Mononuclear cell (primary cell): ENCODE measurements around the gene SCYGR6. TPM values are rescaled to one million over a fixed set of nuclear protein-coding genes. Genes with fewer than 3 reads are reported as not detected.
"Not testable (repeated sequence)": the region's sequence is repeated elsewhere in the genome, so short reads cannot be mapped to it uniquely, and the experiment has no call there.

Experiments used
- H3K27me3 ChIP-seq: 2 replicates; pipeline ENCODE4 v1.6.0; 2011; ENCODE audit warnings: low read length, control low read depth; ENCODE audit not compliant: insufficient read depth
- H3K4me1 ChIP-seq: 2 replicates; pipeline ENCODE4 v1.5.1; 2011; ENCODE audit warnings: mild to moderate bottlenecking, low read length, control low read depth; ENCODE audit not compliant: insufficient read depth
- H3K4me3 ChIP-seq: 2 replicates; pipeline ENCODE4 v1.5.1; 2011; ENCODE audit warnings: mild to moderate bottlenecking, low read length, moderate library complexity
- H3K9me3 ChIP-seq: 2 replicates; pipeline ENCODE4 v1.5.1; 2011; ENCODE audit warnings: low read depth, mild to moderate bottlenecking, control low read depth, low read length
- total RNA-seq: library from RNA; depleted of rRNA; stranded (reverse); fragments of >200 nt; gene quantifications from one replicate; pipeline ENCODE4 v1.2.3, GENCODE V29; 2012

SCYGR6 gene
- total RNA-seq, 1 donor, result not detected

DNA sequence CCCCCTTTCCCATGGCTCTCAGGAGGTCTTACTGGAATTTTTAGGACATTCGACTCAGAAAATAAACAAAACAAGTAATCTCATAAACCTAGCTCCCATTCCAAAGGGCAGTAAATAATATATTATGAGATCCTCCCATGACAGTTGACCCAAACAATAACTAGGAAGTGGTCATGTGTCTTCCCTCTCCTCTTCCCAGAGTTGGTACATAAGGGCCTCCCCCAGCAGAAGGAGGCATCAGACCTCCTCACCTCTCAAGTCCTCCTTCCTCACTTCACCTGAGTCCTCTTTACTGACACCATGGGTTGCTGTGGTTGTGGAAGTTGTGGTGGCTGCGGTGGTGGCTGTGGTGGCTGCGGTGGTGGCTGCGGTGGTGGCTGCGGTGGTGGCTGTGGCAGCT, 3.5 kb upstream of the SCYGR6 start, which contains the start of gene SCYGR7:
Gene SCYGR7, plus strand, starts transcription at position 301 of the 400 bp plus-strand sequence. Its CDS starts 0 bp downstream, at position 301.
- Histone ChIP-seq H3K4me3 (no peak within 1 kb of the TSS), H3K27me3 (peaks cover 6% of the 10 kb centered on the region), H3K9me3 (no peaks in the 10 kb centered on the region), H3K4me1 (no peaks in the 10 kb centered on the region)

DNA sequence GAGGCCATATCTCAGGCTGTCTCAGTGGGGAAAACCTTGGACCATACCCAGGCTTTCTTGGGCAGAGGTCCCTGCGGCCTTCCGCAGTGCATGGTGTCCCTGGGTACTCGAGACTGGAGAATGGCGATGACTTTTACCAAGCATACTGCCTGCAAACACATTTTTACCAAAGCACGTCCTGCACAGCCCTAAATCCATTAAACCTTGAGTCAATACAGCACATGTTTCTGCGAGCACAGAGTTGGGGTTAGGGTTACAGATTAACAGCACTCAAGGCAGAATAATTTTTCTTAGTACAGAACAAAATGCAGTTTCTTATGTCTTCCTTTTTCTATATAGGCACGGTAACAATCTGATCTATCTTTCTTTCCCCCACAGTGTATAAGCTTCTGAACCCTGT, 1.7 kb downstream of the SCYGR6 start:
- H3K4me1 ChIP-seq, H3K27me3 ChIP-seq, H3K4me3 ChIP-seq, H3K9me3 ChIP-seq: not testable (repeated sequence)

DNA sequence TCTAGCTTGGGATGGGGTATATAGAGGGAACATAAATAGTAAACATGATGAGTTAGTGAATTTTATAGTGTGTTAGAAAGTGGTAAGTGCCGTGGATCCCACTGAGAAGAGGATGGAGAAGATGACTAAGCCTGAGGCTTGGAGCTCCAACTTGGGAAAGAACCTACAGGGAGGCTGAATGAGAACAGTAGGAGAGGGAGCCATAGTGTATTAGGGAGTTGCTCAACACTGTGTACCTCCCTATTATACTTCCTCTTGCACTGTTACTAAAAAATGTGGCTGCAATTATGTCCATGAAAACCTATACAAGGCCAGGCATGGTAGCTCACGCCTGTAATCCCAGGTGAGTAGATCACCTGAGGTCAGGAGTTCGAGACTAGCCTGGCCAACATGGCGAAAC, 3.9 kb downstream of the SCYGR6 start:
- no peak overlapping the region for H3K4me3 ChIP-seq
- peaks cover 16% of the 10 kb centered on the region for H3K27me3 ChIP-seq
- no peaks in the 10 kb centered on the region for H3K9me3 ChIP-seq
- H3K4me1 ChIP-seq, result peaks cover 7% of the 10 kb centered on the region

DNA sequence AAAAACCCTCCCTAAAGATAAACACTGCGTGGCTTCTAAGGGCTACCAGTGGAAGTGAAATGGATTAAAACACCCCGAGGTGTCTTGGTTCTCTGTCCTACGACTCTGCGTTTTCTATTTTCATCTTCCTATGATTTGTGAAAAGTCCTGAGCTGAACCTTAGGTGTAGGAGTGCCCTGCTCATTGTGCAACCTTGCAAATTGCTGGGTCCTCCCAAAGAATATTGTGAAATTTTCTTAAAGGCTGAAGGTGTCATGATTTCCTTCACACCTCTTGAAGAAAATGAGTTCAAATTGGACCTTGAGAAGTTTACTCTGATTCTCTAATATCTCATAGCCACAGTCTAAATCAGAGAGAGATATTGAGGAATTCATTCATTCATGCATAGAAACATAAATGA, 4.9 kb downstream of the SCYGR6 start:
- peaks cover 7% of the 10 kb centered on the region for H3K4me1 ChIP-seq
- H3K27me3 ChIP-seq, result peaks cover 16% of the 10 kb centered on the region
- H3K9me3 ChIP-seq, result no peaks in the 10 kb centered on the region
- H3K4me3 ChIP-seq, result no peak overlapping the region

DNA sequence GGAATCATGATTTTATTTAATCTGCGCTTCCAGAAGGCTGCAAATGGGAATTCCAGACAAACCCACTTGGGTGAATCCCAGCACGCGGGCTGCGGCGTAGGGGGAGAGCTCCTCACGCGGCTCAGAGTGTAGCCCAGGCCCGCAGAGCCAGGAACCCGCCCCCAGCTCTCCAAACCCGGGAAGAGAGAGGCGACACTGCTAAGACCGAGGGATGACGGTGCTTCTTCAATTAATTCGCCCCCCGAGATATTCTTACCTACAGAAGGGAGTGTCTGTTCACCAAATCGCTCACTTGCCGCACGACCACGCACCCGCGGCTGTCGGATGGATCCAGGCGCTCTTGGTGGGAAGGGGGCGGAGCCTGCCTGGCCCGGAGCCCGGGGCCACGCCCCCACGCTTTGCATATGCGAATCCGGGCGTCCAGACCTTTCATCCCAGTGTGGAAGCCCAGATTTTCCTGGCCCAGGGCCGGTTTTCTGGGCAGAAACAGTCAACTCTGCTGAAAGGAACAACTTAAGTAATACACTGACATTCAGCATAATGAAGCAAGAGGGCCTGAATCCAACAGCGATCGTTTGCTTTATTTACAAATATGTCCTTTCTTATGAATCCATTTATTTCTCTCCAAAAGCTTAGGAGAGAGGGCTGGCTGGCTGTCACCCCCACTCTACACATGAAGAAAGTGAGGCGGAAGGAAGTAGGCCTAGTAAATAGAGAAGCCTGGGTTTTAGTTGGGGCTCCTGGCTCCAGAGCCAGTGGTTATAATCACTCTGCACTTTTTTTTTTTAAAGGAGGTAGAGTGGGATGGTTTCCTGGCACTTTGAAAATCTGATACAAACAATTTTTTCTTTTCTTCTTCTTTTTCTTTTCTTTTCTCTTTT, 6.6 kb downstream of the SCYGR6 start, which contains the start of gene SLC19A3:
Gene SLC19A3, minus strand, starts transcription at position 342 of the 881 bp plus-strand sequence. CDS start 15,710 bp downstream, outside the sequence.
- H3K9me3 ChIP-seq, result no peaks in the 10 kb centered on the region
- H3K27me3 ChIP-seq, result peaks cover 16% of the 10 kb centered on the region
- peaks cover 7% of the 10 kb centered on the region for H3K4me1 ChIP-seq
- H3K4me3 ChIP-seq, result no peak within 1 kb of the TSS

DNA sequence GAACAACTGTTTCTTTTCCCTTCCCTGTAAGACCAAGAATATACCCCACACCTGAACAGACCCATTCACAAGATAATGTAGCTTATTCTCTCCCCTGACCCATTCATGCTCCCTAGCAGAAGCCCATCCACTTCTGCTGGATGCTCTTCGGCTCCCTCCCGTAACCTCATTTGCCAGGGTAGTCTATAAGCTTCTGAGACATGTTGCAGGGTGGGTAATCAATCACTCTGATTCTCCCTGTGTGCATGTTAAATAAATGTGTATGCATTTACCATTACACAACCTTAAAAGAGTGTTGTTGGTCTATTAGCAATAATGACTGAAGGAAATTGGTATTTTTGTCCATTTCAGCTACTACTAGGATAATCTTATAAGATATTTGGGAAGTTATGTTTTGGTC, 8.1 kb downstream of the SCYGR6 start:
- no peak overlapping the region for H3K4me3 ChIP-seq
- H3K27me3 ChIP-seq, result peaks cover 16% of the 10 kb centered on the region
- H3K4me1 ChIP-seq, result peaks cover 7% of the 10 kb centered on the region
- H3K9me3 ChIP-seq, result no peaks in the 10 kb centered on the region

DNA sequence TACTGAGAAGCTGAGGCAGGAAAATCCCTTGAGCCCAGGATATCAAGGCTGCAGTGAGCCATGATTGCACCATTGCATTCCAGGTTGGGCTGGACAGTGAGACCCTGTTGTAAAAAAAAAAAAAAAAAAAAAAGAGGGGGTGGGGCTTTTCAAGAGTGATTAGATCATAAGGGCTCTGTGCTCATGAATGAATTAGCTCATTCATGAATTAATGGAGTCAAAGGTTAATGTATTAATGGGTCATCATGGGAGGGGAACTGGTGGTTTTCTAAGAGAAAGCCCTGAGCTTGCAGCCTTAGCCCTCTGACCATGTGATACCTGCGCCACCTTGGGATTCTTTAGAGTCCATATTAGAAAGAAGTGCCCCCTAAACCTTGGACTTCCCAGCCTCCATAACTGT, 11.3 kb downstream of the SCYGR6 start:
- H3K4me1 ChIP-seq, result peaks cover 7% of the 10 kb centered on the region
- H3K9me3 ChIP-seq, result no peaks in the 10 kb centered on the region
- no peak overlapping the region for H3K4me3 ChIP-seq
- peaks cover 16% of the 10 kb centered on the region for H3K27me3 ChIP-seq

DNA sequence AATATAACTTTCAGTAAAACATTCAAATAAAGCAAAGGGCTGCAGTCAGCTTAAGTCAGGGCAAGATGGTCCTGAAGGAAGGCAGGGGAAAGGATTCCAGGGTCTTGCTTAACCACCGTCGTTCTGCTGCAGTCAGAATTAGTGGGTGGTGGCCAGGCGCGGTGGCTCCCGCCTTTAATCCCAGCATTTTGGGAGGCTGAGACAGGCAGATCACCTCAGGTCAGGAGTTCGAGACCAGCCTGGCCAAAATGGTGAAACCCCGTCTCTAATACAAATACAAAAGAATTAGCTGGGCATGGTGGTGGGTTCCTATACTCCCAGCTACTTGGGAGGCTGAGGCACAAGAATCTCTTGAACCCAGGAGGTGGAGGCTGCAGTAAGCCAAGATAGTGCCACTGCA, 13.6 kb downstream of the SCYGR6 start:
- no peaks in the 10 kb centered on the region for H3K9me3 ChIP-seq
- no peaks in the 10 kb centered on the region for H3K4me1 ChIP-seq

DNA sequence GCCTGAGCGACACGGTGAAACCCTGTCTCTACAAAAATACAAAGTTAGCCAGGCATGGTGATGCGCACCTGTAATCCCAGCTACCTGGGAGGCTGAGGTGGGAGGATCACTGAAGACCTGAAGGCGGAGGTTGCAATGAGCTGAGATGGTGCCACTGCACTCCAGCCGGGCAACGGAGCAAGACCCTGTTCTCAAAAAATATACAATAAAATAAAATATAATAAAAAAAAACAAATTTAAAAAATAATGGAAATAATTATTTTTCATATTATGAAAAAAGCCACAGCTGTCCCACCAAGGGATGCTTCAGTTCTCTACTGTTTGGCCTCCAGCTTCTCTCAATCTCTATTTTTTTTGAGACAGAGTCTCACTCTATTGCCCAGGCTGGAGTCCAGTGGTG, 17.2 kb downstream of the SCYGR6 start:
- Histone ChIP-seq H3K4me1 (no peaks in the 10 kb centered on the region), H3K27me3 (no peaks in the 10 kb centered on the region), H3K4me3 (no peak overlapping the region), H3K9me3 (no peaks in the 10 kb centered on the region)

More for the DNA sequence above, 13.6 kb downstream of the SCYGR6 start:
- Histone ChIP-seq H3K4me3 (no peak overlapping the region), H3K27me3 (no peaks in the 10 kb centered on the region)

DNA sequence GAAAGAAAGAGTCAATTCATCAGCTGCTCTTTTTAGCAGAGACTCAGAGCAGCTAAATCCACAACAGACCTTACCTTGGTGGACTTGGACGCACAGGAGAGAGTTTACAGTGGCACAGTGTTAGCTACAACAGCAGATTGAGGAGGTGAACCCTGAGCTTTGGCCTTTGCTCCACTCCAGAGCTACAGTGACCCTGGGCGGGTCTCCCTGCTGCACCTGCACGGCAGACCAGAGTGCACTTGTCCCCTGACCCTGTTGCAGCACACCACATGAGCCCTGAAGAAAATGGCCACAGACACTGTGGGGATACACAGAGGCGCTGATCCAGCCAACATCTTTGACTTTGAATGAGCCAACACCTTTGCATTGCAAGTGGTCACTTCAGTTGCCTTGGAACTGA, 17.7 kb downstream of the SCYGR6 start:
- no peaks in the 10 kb centered on the region for H3K4me1 ChIP-seq
- no peaks in the 10 kb centered on the region for H3K9me3 ChIP-seq

DNA sequence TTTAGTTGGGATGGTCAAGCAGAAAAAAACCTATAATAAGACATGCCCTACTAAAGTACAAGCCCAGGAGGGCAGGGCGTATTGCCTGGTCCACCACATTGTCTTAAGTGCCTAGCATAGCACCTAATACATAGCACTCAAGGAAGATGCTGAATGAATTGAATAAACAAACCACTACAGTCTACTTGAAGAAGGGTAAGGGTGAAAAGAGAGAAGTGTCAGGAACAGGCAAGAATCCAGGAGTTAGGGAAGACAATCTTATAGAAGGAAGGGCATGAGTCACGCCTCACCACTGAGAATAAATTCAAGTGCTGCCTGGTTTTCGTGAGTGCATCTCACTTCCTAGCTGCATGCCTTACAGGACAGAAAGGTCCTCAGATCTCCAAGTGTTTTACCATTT, 20.6 kb downstream of the SCYGR6 start:
- no peaks in the 10 kb centered on the region for H3K9me3 ChIP-seq

More for the DNA sequence above, 17.7 kb downstream of the SCYGR6 start:
- Histone ChIP-seq H3K27me3 (no peaks in the 10 kb centered on the region), H3K4me3 (no peak overlapping the region)

DNA sequence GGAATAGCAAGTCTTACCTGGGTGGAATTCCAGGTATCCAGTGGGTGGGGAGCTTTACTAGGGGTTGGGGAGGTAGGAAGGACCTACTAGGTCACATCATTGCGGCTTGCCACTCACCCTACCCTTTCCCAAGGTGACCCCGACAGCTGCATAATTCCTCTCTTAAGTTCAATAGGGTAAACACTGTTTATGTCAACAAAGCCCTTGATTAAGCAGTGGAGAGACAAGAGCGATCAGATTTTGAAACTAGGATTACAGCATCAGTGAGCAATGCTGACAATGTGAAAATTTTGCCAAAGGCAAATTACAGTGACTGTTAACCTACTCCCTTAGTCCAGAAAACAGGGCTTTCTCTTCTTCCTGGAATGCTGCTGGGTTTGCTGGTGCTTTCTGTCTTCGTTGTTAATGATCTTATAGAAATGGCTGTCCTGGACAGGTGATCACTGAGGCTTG, 21.3 kb downstream of the SCYGR6 start:
- Histone ChIP-seq H3K4me1 (no peaks in the 10 kb centered on the region), H3K27me3 (no peaks in the 10 kb centered on the region), H3K4me3 (no peak overlapping the region), H3K9me3 (no peaks in the 10 kb centered on the region)

More for the DNA sequence above, 20.6 kb downstream of the SCYGR6 start:
- no peaks in the 10 kb centered on the region for H3K27me3 ChIP-seq
- no peaks in the 10 kb centered on the region for H3K4me1 ChIP-seq
- H3K4me3 ChIP-seq, result no peak overlapping the region

DNA sequence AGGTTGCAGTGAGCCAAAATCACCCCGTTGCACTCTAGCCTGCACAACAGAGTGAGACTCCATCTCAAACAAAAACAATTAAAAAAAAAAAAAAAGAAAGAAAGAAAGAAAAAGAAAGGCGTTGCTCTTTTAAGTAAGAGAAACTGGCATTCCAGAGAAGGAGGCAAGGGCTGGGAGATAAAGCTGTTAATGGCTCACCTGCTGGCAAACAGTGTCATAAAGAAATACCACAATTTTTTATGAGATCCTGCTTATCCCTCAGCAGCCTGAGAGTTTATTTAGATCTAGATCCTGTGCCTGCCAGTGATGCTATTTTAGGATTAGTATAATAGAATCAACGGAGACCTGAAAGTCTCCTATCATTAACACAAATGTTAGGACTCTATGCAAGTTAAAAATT, 23.0 kb downstream of the SCYGR6 start:
- no peaks in the 10 kb centered on the region for H3K4me1 ChIP-seq
- H3K4me3 ChIP-seq, result no peak overlapping the region
- no peaks in the 10 kb centered on the region for H3K27me3 ChIP-seq
- no peaks in the 10 kb centered on the region for H3K9me3 ChIP-seq

DNA sequence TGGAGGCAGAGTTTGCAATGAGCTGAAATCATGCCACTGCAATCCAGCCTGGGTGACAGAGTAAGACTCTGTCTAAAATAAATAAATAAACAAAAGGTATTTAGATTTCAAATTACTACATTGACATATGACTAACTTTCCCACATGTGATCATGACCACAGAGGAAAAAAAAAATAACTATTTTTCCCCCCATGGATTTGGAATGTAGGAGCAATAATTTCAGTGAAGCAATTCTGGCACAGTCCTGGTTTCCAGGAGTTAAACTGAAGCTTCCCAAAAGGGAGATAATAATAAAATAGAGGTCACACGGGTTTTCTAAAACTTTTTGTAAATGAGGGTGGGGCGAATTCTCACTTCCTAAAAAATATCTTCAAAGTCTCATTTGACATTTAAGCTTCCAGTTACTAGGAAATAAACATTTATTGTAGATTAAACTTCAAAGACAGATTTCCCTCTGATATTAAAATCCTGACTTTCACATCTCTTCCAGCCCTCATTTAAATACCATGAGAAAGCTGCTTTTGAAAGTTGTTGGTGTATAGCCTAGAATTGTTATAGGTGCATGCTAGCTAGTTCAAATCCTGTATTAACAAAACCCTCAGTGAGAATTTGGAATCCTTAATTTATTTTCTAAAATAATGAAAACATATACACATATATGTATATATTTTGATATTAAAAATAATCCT, 27.4 kb downstream of the SCYGR6 start:
- no peak overlapping the region for H3K4me3 ChIP-seq
- H3K9me3 ChIP-seq, result no peaks in the 10 kb centered on the region
- peaks cover 3% of the 10 kb centered on the region for H3K27me3 ChIP-seq
- H3K4me1 ChIP-seq, result no peaks in the 10 kb centered on the region

DNA sequence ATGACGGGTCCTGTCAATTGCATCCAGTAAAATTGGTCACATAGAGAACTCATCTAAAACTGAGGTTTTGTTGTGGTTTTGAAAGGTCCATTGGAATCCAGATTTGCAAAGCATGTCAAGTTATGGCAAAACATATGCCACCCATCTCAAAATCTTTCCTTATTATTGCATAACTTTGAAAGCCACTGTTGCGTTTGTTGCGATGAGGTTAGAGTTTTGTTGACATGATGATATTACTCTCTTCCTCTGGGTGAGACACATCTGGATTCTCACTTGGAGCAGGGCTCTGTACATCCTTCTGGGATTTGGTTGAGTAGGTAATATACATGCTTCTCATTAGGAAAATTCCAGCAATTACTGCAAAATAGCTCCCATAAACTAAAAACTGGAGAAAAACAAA, 37.4 kb downstream of the SCYGR6 start:
- H3K4me1 ChIP-seq, result no peaks in the 10 kb centered on the region
- no peak overlapping the region for H3K4me3 ChIP-seq
- peaks cover 21% of the 10 kb centered on the region for H3K27me3 ChIP-seq
- H3K9me3 ChIP-seq, result no peaks in the 10 kb centered on the region
